ENCODE measurements around the gene CENPM.

Gene CENPM

GRCh38 chr22:41931701-41932269 lies 15.2 kb downstream of the CENPM start:
- FAIRE-seq, result no peak

GRCh38 chr22:41929418-41929810 lies 17.5 kb downstream of the CENPM start:
- no peak for FAIRE-seq

GRCh38 chr22:41928593-41929417 lies 18.1 kb downstream of the CENPM start:
- FAIRE-seq, result no peak

- FAIRE-seq, result no peak
These were observed 19.1 kb downstream of the CENPM start for GRCh38 chr22:41927813-41928212.

GRCh38 chr22:41925783-41926460 lies 21.0 kb downstream of the CENPM start:
- no peak for FAIRE-seq

- no peak for FAIRE-seq
These were observed 23.2 kb downstream of the CENPM start for GRCh38 chr22:41923595-41924276.

- FAIRE-seq, result no peak
These were observed 23.9 kb downstream of the CENPM start for GRCh38 chr22:41922940-41923594.

GRCh38 chr22:41922328-41922727 lies 24.6 kb downstream of the CENPM start:
- no peak for FAIRE-seq

- no peak for FAIRE-seq
These were observed 26.5 kb downstream of the CENPM start for GRCh38 chr22:41920271-41920976.

GRCh38 chr22:41919357-41920224 lies 27.4 kb downstream of the CENPM start:
- no peak for FAIRE-seq

- FAIRE-seq, result no peak
These were observed 28.8 kb downstream of the CENPM start for GRCh38 chr22:41917903-41918791.

GRCh38 chr22:41917375-41917902 lies 29.5 kb downstream of the CENPM start:
- FAIRE-seq, result no peak

GRCh38 chr22:41916745-41917358 lies 30.1 kb downstream of the CENPM start:
- FAIRE-seq, result no peak

- no peak for FAIRE-seq
These were observed 31.0 kb downstream of the CENPM start for GRCh38 chr22:41915786-41916493.

- no peak for FAIRE-seq
These were observed 31.7 kb downstream of the CENPM start, which contains the start of gene SHISA8 for GRCh38 chr22:41915035-41915785. Gene SHISA8 (minus strand): TSS chr22:41915074. CDS start chr22:41914667, 407 bp downstream.

GRCh38 chr22:41914611-41915034 lies 32.3 kb downstream of the CENPM start:
- FAIRE-seq, result no peak

GRCh38 chr22:41913842-41914534 lies 33.0 kb downstream of the CENPM start:
- no peak for FAIRE-seq
